Kidney (tissue), 14 donors: ENCODE results near the gene ATP8A2. TPM values are rescaled to one million over a fixed set of nuclear protein-coding genes. Genes with fewer than 3 reads are reported as not detected.

ENCODE experiments used
- DNase-seq, 5 donors: peaks; one replicate each; pipeline ENCODE4 v3.0.0-alpha.2; 2013 to 2020
- FAIRE-seq: peaks from 2 replicates; lab custom pipeline; 2012; peaks lifted over from hg19 to GRCh38; lab: Jason Lieb, UNC
- H3K27ac ChIP-seq, 2 donors: one replicate each; pipeline ENCODE4 v1.7.0; 2013; ENCODE audit warnings: low read depth in 2 of 2, low read length in 2 of 2, inconsistent platforms in 1 of 2
- H3K27me3 ChIP-seq: one replicate; pipeline ENCODE4 v1.7.1; 2013; ENCODE audit warnings: low read length, inconsistent platforms; ENCODE audit not compliant: control insufficient read depth, insufficient read depth
- H3K36me3 ChIP-seq, 3 donors: one replicate each; pipeline versions ENCODE4 v1.7.0 to v1.7.1; 2013; ENCODE audit warnings: low read length in 3 of 3, control low read depth in 1 of 3, inconsistent platforms in 1 of 3; ENCODE audit not compliant: insufficient read depth in 3 of 3, control insufficient read depth in 2 of 3
- H3K4me1 ChIP-seq, 3 donors: one replicate each; pipeline versions ENCODE4 v1.7.0 to v1.7.1; 2013; ENCODE audit warnings: low read length in 3 of 3, inconsistent platforms in 1 of 3, low read depth in 1 of 3; ENCODE audit not compliant: control insufficient read depth in 2 of 3, insufficient read depth in 2 of 3
- H3K4me3 ChIP-seq, 3 donors: one replicate each; pipeline versions ENCODE4 v1.7.0 to v1.8.1; 2013; ENCODE audit warnings: low read length in 3 of 3, control low read depth in 1 of 3, inconsistent platforms in 1 of 3
- H3K9ac ChIP-seq, 3 donors: one replicate each; pipeline versions ENCODE4 v1.7.0 to v1.7.1; 2013; ENCODE audit warnings: low read length in 3 of 3, control low read depth in 1 of 3, inconsistent platforms in 1 of 3
- H3K9me3 ChIP-seq, 3 donors: one replicate each; pipeline versions ENCODE4 v1.7.0 to v1.7.1; 2013; ENCODE audit warnings: low read length in 3 of 3, control low read depth in 1 of 3, inconsistent platforms in 1 of 3; ENCODE audit not compliant: control insufficient read depth in 2 of 3, insufficient read depth in 1 of 3
- intact Hi-C: fragments of 100-400 bp; cut with DNase I; formaldehyde crosslinking; loops from one replicate; pipeline ENCODE4 v1.11.1; 2022
- polyA plus RNA-seq: library from polyadenylated mRNA; stranded (reverse); fragments of 350-450 nt; fragmentation: Illumina TruSeq; extraction: RNeasy Lipid Tissue Mini Kit (QIAGEN cat#74804); gene quantifications from one replicate; pipeline ENCODE4 v1.2.3, GENCODE V29; 2014; ENCODE audit warnings: low read depth, low replicate concordance; ENCODE audit not compliant: insufficient read depth
- total RNA-seq: library from RNA; stranded (reverse); fragmentation: NEBNext Ultra II Directional; extraction: Animal tissue kit (Norgen Biotek cat#: 25700); gene quantifications from one replicate; pipeline ENCODE4 v1.2.1, GENCODE V29; 2021
- TF ChIP-seq, protein P1 (sequence below): IDR thresholded peaks from 3 replicates; pipeline ENCODE4 v1.5.1; 2012; ENCODE audit warnings: mild to moderate bottlenecking, moderate library complexity, borderline replicate concordance; ENCODE audit not compliant: insufficient read depth; ENCODE audit errors: extremely low read depth
- donor health status: control.
- donor health status: control.
- donor health status: control.
- donor health status: control.
- donor health status: control.
- donor health status: DM: yes; HTN: yes; CAD: no.
- donor health status: Normal renal cell carcinoma (clear cell type).

The ATP8A2 gene
- total and polyA plus RNA-seq, 2 donors from 2014 or later: 0.50 to 0.73 TPM

DNA sequence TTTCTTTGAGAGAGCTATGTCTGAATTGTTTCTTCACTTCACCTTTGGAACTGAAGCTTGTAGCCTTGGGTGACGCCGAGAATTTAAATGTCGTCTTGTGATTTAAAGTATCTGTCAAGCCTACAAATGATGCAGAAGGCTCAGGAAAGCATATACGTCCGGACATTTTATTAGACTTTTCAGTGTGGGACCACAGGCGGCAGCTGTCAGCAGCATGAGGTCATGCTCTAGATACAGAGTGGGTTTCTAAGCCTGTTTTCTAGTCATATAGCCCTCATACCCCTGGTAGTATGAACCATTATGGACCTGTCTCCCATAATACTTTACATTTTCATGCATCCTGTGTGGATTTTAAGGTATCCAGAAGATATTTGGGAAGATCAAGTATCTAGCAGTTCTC lies 212.3 kb downstream of the ATP8A2 start:
- no peaks in the 10 kb centered on the region for H3K4me1 ChIP-seq
- no peaks in the 10 kb centered on the region for H3K27me3 ChIP-seq
- H3K9me3 ChIP-seq: no peaks in the 10 kb centered on the region
- no peaks in the 10 kb centered on the region for H3K36me3 ChIP-seq
- TF ChIP-seq, protein P1, sequence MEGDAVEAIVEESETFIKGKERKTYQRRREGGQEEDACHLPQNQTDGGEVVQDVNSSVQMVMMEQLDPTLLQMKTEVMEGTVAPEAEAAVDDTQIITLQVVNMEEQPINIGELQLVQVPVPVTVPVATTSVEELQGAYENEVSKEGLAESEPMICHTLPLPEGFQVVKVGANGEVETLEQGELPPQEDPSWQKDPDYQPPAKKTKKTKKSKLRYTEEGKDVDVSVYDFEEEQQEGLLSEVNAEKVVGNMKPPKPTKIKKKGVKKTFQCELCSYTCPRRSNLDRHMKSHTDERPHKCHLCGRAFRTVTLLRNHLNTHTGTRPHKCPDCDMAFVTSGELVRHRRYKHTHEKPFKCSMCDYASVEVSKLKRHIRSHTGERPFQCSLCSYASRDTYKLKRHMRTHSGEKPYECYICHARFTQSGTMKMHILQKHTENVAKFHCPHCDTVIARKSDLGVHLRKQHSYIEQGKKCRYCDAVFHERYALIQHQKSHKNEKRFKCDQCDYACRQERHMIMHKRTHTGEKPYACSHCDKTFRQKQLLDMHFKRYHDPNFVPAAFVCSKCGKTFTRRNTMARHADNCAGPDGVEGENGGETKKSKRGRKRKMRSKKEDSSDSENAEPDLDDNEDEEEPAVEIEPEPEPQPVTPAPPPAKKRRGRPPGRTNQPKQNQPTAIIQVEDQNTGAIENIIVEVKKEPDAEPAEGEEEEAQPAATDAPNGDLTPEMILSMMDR: no peak
- H3K9ac ChIP-seq: no peak overlapping the region
- no peak overlapping the region for H3K4me3 ChIP-seq
- no peak overlapping the region for H3K27ac ChIP-seq
- intact Hi-C loops: no loop called here
- no peak for DNase-seq
- no peak for FAIRE-seq

DNA sequence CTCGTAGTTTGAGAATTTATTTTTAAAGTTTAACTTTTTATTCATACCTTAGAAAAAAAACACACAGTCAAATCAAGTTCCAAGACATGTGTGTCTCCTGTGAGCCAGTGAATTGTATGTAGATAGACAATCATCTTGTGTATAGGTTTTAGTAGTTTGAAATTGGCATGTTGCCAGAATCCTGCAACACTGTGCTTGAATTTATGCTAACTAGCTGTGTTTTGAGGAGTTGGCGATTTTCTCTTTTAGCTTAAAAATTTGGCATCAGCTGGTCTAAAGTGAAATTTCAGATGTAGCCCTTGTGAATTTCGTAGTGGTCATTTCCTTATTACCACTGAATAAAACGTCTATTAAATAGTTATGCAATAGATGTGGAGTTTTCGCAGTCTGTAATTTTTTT lies 213.2 kb downstream of the ATP8A2 start:
- TF ChIP-seq, protein P1: no peak
- Histone ChIP-seq H3K4me1 (no peaks in the 10 kb centered on the region), H3K9me3 (no peaks in the 10 kb centered on the region), H3K36me3 (no peaks in the 10 kb centered on the region), H3K4me3 (no peak overlapping the region), H3K27ac (no peak overlapping the region), H3K9ac (no peak overlapping the region), H3K27me3 (no peaks in the 10 kb centered on the region)
- intact Hi-C loops: no loop called here
- FAIRE-seq (no peak), DNase-seq (no peak)

DNA sequence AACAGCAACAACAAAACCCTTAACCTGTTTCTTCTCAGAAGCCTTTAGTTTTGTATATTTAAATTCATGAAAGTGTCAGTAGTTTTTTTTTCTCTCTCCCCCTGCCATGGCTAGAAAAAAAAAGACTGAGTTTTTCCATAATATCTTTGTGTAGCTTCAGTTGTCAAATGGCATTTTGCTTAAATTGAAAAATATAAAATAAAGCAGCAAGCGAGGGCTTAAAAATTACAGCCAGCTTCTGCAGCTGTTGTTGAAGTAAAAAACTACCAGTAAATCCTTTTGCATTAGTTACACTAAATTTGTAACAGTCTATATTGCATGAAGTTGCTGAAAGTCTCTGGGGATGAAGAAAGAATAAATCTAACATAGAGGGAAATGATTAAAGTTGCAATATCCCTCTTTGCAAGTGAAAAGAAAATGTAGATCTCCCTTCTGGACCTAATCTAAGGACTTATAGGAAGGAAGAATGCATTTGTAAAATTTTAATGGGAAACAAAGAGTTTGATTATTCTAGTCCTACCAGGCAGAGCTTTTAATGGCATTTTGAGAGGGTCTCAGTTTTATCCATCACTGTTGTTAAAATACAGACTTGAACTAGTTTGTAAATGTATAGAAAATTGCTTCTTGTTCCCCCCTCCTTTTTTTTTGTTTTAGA lies 215.7 kb downstream of the ATP8A2 start:
- no peak for DNase-seq
- no peaks in the 10 kb centered on the region for H3K4me1 ChIP-seq
- H3K36me3 ChIP-seq: no peaks in the 10 kb centered on the region
- no peak overlapping the region for H3K9ac ChIP-seq
- no peaks in the 10 kb centered on the region for H3K9me3 ChIP-seq
- H3K27me3 ChIP-seq: no peaks in the 10 kb centered on the region
- intact Hi-C loops: no loop called here
- TF ChIP-seq, protein P1: no peak
- H3K27ac ChIP-seq: no peak overlapping the region
- no peak overlapping the region for H3K4me3 ChIP-seq
- no peak for FAIRE-seq
